SU-DHL-6 (cell line): ENCODE results near the gene SMAD5.

Source experiments
- CTCF ChIP-seq: fragments of 200-600 bp; sonication (generic); IDR thresholded peaks from one replicate; pipeline ENCODE4 v1.5.1; 2017; ENCODE audit warnings: antibody characterized with exemption, mild to moderate bottlenecking, low read length, moderate library complexity; ENCODE audit not compliant: insufficient read depth, poor library complexity, severe bottlenecking
- EZH2phosphoT487 ChIP-seq: fragments of 200-600 bp; sonication (generic), shearing (Covaris generic); conservative IDR thresholded peaks from 2 replicates; pipeline ENCODE4 v1.6.1; 2018; ENCODE audit warnings: mild to moderate bottlenecking, antibody characterized with exemption, low read length, moderate library complexity, mixed read lengths

DNA sequence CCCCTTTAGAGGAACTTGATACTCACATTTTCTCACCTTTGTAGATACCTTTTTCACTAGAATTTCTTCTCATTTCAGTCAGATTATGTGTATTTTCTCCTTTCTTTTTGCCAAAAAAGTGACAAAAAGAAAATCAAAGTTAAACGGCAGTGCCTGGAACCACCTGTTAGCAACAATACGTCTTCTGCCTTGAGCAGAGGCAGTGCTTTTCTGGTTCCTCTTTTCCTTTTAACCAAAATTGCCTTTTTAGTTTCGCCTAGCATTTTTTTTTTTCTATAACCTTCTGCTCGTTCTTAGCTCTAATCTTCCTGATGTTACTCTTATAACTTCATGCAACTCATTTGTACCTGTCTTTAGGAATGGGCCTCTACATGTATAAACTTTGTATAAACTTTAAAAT lies 34.3 kb downstream of the SMAD5 start:
- no peak for TF ChIP-seq CTCF
- TF ChIP-seq EZH2phosphoT487 = no peak
